ENCODE data around the gene ELFN2. TPM values are rescaled to one million over a fixed set of nuclear protein-coding genes. Genes with fewer than 3 reads are reported as not detected.

ELFN2 gene
- total RNA-seq, 2 donors from 2014 or later, result 0.20 TPM; not detected in 1

Other genes starting within 250 kb of the ELFN2 start
- 10 to 100 TPM in 1 of 2 donors, 1 to 10 TPM in 1; 9.9 to 14.2 TPM for gene C1QTNF6, start 239.2 kb downstream of the ELFN2 start, total RNA-seq
- gene SSTR3, start 215.0 kb downstream of the ELFN2 start, total RNA-seq, result under 1 TPM in 1 of 2 donors, not detected in 1; 0.17 TPM
- gene RAC2, start 183.2 kb downstream of the ELFN2 start, total RNA-seq, result 10 to 100 TPM; 20.9 to 22.6 TPM
- 10 to 100 TPM in 1 of 2 donors, 1 to 10 TPM in 1; 2.6 to 10.4 TPM for gene CYTH4, start 145.0 kb downstream of the ELFN2 start, total RNA-seq
- gene MFNG, start 58.9 kb upstream of the ELFN2 start, total RNA-seq, result 10 to 100 TPM; 10.4 to 11.2 TPM
- gene CARD10, start 91.9 kb upstream of the ELFN2 start, total RNA-seq, result 10 to 100 TPM; 64.1 to 66.4 TPM
- 10 to 100 TPM; 52.2 to 64.1 TPM for gene CDC42EP1, start 133.0 kb upstream of the ELFN2 start, total RNA-seq
- gene LGALS2, start 152.6 kb upstream of the ELFN2 start, total RNA-seq, result 10 to 100 TPM; 42.9 to 44.5 TPM
- 10 to 100 TPM; 56.9 to 73.3 TPM for gene GGA1, start 181.4 kb upstream of the ELFN2 start, total RNA-seq
- gene SH3BP1, start 212.2 kb upstream of the ELFN2 start, total RNA-seq, result 100 to 1,000 TPM in 1 of 2 donors, 10 to 100 TPM in 1; 77.4 to 121 TPM
- 10 to 100 TPM; 37.7 to 50.7 TPM for gene PDXP, start 231.2 kb upstream of the ELFN2 start, total RNA-seq
- gene LGALS1, start 248.2 kb upstream of the ELFN2 start, total RNA-seq, result 100 to 1,000 TPM in 1 of 2 donors, 10 to 100 TPM in 1; 40.4 to 161 TPM